Neural crest cell (in vitro differentiated cells): ENCODE measurements around the gene ZHX3. TPM values are rescaled to one million over a fixed set of nuclear protein-coding genes. Genes with fewer than 3 reads are reported as not detected.

Experiments used
- DNase-seq: peaks from one replicate; pipeline ENCODE4 v3.0.0; 2021; ENCODE audit warnings: low read depth, mixed read lengths, low spot score
- H3K27ac Mint-ChIP-seq: one replicate; pipeline ENCODE4 v1.8.0; 2021; ENCODE audit warnings: mild to moderate bottlenecking, mixed read lengths; ENCODE audit not compliant: unreplicated experiment
- H3K27me3 Mint-ChIP-seq: 2 replicates; pipeline ENCODE4 v1.8.0; 2021; ENCODE audit warnings: low read depth, mild to moderate bottlenecking, mixed read lengths
- H3K36me3 Mint-ChIP-seq: 2 replicates; pipeline ENCODE4 v1.8.0; 2021; ENCODE audit warnings: low read depth, mild to moderate bottlenecking, mixed read lengths
- H3K4me1 Mint-ChIP-seq: 2 replicates; pipeline ENCODE4 v1.8.0; 2021; ENCODE audit warnings: mixed read lengths
- H3K4me3 Mint-ChIP-seq: one replicate; pipeline ENCODE4 v1.8.0; 2021; ENCODE audit warnings: mild to moderate bottlenecking, mixed read lengths
- H3K9me3 Mint-ChIP-seq: 2 replicates; pipeline ENCODE4 v1.8.0; 2021; ENCODE audit warnings: mixed read lengths
- total RNA-seq: library from RNA; stranded (reverse); gene quantifications from 2 replicates; pipeline ENCODE4 v1.2.1, GENCODE V29; 2021
- TF ChIP-seq, protein P1 (sequence below): fragments of 200-600 bp; sonication (generic); conservative IDR thresholded peaks from 2 replicates; pipeline ENCODE4 v1.5.0; 2021; ENCODE audit warnings: antibody characterized with exemption, mild to moderate bottlenecking

The ZHX3 gene
- total RNA-seq, 1 donor from 2014 or later, result 13.0 TPM

DNA sequence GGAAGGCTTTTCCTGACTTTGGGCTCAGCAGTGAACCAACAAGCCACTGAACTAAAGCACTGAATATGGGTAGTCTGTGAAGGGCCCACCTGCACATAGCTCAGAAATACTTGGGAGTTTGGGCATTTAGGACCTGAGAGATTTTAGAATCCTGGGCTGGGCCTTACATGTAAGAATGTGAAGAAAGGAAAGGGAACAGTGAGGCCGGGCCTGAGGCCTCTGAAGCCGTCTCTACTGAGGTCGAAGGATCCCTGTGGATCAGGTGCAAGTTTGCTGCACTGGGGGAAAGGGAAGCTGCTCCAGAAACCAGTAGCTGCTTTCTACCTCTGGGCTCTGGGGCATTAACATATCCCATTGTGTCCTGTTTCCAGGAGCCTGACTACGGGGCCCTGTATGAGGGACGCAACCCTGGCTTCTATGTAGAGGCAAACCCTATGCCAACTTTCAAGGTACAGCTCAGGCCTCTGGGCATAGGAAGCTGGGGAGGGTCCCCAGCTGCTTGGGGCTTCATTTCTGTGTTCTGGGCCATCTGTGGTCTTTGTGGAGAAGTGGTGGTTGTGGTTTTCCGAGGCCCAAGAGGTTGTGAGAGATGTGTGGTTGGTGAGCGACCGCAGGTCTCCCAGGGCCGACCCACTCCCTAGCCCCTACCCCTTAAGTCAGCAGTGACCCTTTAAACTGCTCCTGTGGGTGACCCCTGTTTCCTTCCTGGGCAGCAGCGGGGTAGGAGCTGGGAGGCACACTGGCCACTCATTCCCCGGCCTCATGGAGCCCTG is 149.9 kb downstream of the ZHX3 start:
- Mint-ChIP-seq H3K9me3 (no peaks in the 10 kb centered on the region), H3K27ac (no peak overlapping the region), H3K4me3 (no peak overlapping the region), H3K36me3 (peaks cover 31% of the 10 kb centered on the region), H3K27me3 (peaks cover 3% of the 10 kb centered on the region), H3K4me1 (peaks cover 4% of the 10 kb centered on the region)
- no peak for DNase-seq
- TF ChIP-seq, protein P1, sequence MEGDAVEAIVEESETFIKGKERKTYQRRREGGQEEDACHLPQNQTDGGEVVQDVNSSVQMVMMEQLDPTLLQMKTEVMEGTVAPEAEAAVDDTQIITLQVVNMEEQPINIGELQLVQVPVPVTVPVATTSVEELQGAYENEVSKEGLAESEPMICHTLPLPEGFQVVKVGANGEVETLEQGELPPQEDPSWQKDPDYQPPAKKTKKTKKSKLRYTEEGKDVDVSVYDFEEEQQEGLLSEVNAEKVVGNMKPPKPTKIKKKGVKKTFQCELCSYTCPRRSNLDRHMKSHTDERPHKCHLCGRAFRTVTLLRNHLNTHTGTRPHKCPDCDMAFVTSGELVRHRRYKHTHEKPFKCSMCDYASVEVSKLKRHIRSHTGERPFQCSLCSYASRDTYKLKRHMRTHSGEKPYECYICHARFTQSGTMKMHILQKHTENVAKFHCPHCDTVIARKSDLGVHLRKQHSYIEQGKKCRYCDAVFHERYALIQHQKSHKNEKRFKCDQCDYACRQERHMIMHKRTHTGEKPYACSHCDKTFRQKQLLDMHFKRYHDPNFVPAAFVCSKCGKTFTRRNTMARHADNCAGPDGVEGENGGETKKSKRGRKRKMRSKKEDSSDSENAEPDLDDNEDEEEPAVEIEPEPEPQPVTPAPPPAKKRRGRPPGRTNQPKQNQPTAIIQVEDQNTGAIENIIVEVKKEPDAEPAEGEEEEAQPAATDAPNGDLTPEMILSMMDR, result no peak

GRCh38 chr20:41167118-41167470 is 150.4 kb downstream of the ZHX3 start:
- DNase-seq, result no peak
- TF ChIP-seq, protein P1, result no peak
- Mint-ChIP-seq H3K27ac (peak overlapping the region; percentile 54), H3K9me3 (no peaks in the 10 kb centered on the region), H3K4me3 (no peak overlapping the region), H3K36me3 (peaks cover 31% of the 10 kb centered on the region), H3K27me3 (peaks cover 3% of the 10 kb centered on the region), H3K4me1 (peaks cover 4% of the 10 kb centered on the region)

DNA sequence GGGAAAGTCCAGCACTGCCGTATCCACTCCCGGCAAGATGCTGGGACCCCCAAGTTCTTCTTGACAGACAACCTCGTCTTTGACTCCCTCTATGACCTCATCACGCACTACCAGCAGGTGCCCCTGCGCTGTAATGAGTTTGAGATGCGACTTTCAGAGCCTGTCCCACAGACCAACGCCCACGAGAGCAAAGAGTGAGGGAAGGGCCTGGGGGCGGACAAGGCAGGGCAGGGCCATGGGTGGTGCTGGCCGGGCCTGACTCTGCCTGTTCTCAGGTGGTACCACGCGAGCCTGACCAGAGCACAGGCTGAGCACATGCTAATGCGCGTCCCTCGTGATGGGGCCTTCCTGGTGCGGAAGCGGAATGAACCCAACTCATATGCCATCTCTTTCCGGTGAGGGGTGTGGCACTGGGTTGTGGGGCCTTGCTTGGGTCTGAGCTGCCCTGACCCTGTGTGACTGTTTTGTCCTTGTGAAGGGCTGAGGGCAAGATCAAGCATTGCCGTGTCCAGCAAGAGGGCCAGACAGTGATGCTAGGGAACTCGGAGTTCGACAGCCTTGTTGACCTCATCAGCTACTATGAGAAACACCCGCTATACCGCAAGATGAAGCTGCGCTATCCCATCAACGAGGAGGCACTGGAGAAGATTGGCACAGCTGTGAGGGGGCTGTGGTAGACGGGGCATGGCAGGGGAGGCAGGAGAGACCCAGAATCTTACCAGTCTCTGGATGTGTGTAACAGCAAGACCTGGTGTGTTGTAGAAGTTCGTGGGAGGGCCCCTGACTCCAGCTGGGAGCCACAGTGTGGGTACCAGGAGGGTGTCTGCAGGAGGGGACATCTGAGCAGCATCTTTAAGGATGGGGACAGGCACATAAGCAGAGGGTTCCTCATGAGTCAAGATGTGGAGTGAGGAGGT is 151.1 kb downstream of the ZHX3 start:
- no peaks in the 10 kb centered on the region for H3K4me1 Mint-ChIP-seq
- H3K27ac Mint-ChIP-seq, result peak overlapping the region; percentile 54
- no peak for DNase-seq
- H3K36me3 Mint-ChIP-seq, result peaks cover 31% of the 10 kb centered on the region
- H3K4me3 Mint-ChIP-seq, result no peak overlapping the region
- no peaks in the 10 kb centered on the region for H3K9me3 Mint-ChIP-seq
- TF ChIP-seq, protein P1, result no peak
- H3K27me3 Mint-ChIP-seq, result peaks cover 3% of the 10 kb centered on the region

GRCh38 chr20:41165001-41165882 is 152.3 kb downstream of the ZHX3 start:
- Mint-ChIP-seq H3K27me3 (peaks cover under 1% of the 10 kb centered on the region), H3K9me3 (no peaks in the 10 kb centered on the region), H3K4me3 (no peak overlapping the region), H3K27ac (no peak overlapping the region), H3K36me3 (peaks cover 32% of the 10 kb centered on the region), H3K4me1 (no peaks in the 10 kb centered on the region)
- TF ChIP-seq, protein P1, result no peak
- no peak for DNase-seq

- TF ChIP-seq, protein P1, result no peak
- H3K27me3 Mint-ChIP-seq, result no peaks in the 10 kb centered on the region
- H3K4me3 Mint-ChIP-seq, result no peak overlapping the region
- H3K36me3 Mint-ChIP-seq, result peaks cover 35% of the 10 kb centered on the region
- no peaks in the 10 kb centered on the region for H3K4me1 Mint-ChIP-seq
- H3K27ac Mint-ChIP-seq, result no peak overlapping the region
- H3K9me3 Mint-ChIP-seq, result no peaks in the 10 kb centered on the region
- DNase-seq, result no peak
Observed at GRCh38 chr20:41163821-41164220, 153.7 kb downstream of the ZHX3 start.
